Globus pallidus (tissue), 1 donor: ENCODE results near the gene CEMIP2.
"Not testable (repeated sequence)": the region's sequence is repeated elsewhere in the genome, so short reads cannot be mapped to it uniquely, and the experiment has no call there.

Experiments
- DNase-seq: peaks from one replicate; pipeline ENCODE4 v3.0.0-alpha.2; 2015; ENCODE audit warnings: low spot score

CEMIP2 gene

GRCh38 chr9:71678999-71679398, 89.3 kb downstream of the CEMIP2 start:
- DNase-seq: no peak

DNA sequence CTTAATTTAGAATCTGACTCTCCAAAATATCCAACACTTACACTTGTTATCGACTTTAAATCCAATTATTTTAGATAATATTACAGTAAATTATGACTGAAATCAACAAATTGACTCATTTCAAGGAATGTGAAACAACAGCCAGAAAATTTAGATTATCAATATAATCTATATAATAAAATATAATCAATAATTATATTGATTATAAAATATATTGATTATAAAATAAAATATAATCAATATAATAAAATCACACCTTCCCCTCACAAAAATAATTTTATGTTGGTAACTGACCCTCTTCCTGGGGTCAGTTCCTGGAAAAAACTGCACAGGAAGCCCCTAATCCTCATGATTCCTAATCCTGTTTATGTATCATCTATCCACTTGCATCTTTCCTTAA, 91.1 kb downstream of the CEMIP2 start:
- DNase-seq: no peak

DNA sequence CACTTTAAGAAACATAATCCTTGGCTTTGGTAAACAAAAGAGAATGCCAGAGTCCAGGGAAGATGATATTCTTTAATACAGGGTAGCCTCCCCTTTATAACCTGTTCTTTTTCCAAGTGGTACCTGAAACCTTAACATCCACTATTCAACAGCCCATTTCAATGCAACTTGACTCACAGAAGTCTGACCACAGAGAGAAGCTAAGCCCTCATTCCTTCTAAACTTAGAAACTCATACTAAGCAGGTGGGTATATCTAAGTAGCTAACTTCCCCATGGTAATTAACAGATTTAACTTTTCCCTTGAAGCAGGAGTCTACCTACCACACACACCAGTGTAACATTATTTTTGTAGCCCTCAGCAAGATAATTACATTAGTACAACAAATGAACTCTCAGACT, 91.9 kb downstream of the CEMIP2 start:
- DNase-seq: no peak

GRCh38 chr9:71675857-71676165, 92.5 kb downstream of the CEMIP2 start:
- no peak for DNase-seq

DNA sequence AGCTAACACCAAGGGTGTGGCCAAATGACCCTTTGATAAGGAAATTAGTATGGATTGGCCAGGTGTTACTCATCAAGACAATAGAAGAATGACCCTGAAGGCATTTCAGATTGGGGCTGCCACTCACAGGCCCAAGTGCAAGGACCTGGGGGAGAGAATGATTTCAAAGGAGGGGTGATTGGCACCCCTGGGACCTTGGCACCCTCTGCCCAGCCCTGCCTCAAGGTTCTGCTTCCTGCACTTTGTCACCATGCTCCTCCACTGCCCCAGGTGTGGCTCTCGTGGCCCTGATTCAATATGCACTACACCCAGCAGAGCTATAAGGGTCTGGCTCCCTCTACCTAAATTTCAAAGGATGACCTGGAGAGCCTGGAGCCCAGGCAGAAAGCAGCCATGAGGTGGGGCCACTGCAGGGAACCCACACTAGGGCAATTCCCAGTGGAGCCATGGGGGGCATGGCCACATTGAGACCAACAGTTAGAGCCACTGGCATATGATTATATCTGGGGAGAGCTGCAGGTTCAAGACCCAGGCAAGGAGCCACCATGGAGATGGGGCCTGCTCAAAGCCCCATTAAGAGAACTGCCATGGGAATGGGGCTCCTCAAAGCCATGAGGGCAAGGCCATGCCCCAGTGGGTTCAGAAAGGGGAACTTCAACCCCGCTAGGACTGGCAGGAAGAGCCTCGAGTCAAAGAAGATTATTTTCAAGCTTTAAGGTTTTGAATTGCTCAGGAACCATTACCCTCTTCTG, 93.0 kb downstream of the CEMIP2 start:
- DNase-seq: no peak

- no peak for DNase-seq
Measured at GRCh38 chr9:71672573-71672972, 95.7 kb downstream of the CEMIP2 start.

DNA sequence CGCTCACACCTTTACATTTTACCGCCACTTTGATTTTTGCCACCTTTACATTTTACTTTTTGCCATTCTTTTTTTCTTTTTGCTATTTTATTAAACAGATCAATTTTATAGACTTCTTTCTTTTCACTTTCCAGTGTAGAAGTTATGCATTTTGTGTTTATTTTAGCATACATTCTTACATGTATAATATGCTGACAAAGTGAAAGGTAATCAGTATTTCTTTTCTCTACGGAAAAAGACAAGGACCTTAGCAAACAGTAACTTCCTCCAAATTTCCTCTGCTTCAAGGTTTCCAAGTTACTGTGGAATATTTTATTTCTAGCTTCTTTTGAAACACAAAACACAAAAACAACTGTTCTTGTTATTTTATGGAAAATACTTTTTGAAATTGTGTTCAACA, 97.0 kb downstream of the CEMIP2 start:
- no peak for DNase-seq

DNA sequence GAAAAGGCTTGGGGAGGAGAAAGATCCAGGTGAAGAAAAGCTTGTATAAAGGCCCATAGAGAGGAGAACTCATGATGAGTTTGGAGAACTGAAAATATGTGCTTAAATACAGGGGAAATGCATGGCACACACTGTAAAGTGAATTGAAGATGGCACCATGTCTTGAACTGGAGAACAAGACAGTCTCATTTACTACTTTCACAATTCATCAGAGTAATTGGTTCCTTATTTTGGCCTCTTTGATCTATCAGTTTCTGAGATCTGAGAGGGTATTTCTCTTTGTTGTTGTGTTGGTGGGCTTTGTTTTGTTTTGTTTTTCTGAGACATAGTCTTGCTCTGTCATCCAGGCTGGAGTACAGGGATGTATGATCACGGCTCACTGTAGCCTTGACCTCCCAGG, 98.2 kb downstream of the CEMIP2 start:
- no peak for DNase-seq

- no peak for DNase-seq
Measured at GRCh38 chr9:71669284-71669995, 98.9 kb downstream of the CEMIP2 start.

DNA sequence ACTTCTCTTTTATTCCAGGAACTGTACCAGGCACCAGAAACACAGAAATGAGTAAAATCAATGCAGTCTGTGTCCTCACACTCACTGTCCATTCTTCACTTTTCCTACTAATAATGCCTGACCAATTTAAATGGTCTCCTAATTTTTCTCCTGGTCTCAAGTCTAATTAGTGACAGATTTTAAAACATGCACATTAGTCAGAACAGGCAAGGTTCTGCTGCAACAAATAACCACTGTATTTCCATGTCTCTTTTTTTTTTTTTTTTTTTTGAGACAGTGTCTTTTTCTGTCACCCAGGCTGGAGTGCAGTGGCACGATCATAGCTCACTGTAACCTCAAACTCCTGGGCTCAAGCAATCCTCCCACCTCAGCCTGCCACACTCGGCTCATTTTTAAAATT, 99.6 kb downstream of the CEMIP2 start:
- no peak for DNase-seq

DNA sequence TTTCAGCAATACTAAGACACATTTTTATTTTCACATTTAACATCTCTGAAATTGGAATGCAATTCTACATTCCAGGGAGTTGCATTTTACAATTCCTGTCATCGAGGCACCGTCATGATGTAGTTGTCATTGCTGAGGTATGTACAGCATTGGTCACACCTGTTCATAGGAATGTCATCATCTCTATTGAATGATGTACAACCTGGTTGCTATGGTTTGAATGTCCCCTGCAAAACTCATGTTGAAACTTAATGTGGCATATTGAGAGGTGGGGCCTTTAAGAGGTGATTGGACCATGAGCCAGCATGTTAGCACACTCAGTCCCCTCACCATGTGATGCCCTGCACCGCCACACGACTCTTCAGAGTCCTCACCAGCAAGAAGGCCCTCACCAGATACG, 103.1 kb downstream of the CEMIP2 start:
- DNase-seq: no peak

DNA sequence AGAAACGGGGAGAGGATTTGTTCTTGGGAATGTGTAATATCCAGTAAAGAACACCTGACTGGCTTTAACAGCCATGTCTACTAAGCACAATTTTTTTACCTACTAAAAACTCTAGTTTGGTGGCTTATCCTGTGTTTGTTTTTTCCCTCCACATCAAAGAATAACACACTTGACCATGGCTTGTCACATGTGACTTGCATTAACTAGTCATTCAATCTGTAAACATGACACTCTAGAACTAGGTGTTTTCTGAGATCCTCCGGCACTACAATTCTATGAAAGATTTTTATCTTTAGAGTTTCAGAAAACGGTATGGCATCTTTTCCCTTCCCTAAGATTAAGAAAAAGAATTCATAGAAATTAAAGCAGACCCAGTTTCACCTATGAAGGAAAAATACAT, 103.7 kb downstream of the CEMIP2 start:
- no peak for DNase-seq

- DNase-seq: no peak
Measured at GRCh38 chr9:71663931-71664459, 104.3 kb downstream of the CEMIP2 start.

- DNase-seq: no peak
Measured at GRCh38 chr9:71663216-71663615, 105.1 kb downstream of the CEMIP2 start.

DNA sequence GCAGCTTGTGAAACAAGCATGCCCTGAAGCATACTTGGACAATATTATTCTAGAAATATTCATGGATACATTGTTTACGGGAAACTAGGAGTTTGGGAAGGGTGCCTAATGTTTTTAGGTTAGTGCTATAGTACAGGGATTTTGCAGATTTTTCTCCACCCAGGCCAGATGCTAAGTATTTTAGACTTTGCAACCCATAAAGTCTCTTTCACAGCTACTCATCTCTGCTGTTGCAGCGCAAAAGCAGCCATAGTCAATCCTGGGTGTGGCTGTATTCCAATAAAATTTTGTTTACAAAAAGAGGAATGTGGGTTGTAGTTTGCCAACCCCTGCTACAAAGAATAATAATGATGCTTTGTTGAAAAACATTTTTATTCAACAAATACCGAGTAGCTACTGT, 106.2 kb downstream of the CEMIP2 start:
- no peak for DNase-seq

GRCh38 chr9:71657276-71657675, 111.0 kb downstream of the CEMIP2 start:
- DNase-seq: not testable (repeated sequence)

- DNase-seq: no peak
Measured at GRCh38 chr9:71656496-71656895, 111.8 kb downstream of the CEMIP2 start.

GRCh38 chr9:71655778-71656177, 112.5 kb downstream of the CEMIP2 start:
- DNase-seq: no peak

DNA sequence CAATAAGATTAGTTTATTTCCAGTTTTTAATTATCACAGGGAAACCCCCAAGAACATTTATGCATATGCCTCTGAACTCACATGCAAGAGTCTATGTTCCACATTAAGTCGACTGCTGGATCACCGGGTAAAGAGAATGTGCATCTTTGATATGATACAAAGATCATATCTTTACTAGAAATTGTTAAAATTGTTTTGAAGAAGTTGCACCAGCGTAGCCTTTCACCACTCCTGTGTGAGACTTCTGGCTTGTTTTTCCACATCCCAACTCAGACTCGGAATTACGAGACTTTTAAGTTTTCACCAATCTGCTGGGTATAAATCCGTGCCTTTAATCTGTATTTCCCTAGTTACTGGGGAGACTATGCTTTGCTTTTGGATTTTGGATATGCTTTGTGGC, 113.2 kb downstream of the CEMIP2 start:
- no peak for DNase-seq

GRCh38 chr9:71652480-71652879, 115.8 kb downstream of the CEMIP2 start:
- DNase-seq: no peak

DNA sequence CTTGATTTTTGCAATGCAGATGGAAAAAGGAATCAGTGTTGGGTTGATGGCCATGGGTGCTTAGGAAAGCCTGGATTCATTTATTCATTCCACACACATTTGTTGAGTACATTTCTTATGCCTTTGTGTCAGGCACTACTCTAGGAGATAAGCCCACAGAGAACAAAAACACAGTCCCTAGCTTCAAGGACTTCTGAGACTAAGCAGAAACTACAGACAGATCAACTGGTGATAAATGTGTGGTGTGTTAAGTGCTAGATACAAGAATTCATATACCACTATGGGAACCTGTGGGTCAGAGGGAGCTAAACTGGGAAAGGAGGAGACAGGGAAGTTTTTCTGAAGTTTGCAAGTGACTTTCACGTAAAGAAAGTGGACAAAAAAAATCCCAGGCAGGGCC, 119.9 kb downstream of the CEMIP2 start:
- no peak for DNase-seq

DNA sequence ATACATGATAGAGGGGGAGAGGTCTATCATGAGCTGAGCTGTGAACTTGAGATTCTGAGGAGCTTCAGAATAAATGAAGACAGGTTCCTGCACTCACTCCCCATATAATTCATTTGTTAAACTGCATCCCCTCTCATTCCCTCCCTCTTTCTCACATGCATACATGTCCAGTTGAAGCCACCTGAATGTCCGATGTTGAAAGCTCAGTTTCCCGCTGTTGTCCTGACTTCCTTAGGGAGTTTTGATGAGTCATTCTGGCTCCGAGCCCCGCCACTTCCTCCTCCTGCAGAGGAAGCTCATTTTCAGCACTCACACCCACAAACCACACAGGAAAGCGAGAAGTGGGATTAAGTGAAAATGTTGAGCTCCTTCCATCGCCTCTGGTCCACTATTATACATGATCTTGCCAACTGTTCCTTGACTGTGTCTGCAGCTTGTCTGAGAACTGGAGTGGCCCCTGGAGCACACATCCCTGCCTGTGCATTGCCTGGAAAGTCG, 121.2 kb downstream of the CEMIP2 start:
- DNase-seq: peak; percentile 55

DNA sequence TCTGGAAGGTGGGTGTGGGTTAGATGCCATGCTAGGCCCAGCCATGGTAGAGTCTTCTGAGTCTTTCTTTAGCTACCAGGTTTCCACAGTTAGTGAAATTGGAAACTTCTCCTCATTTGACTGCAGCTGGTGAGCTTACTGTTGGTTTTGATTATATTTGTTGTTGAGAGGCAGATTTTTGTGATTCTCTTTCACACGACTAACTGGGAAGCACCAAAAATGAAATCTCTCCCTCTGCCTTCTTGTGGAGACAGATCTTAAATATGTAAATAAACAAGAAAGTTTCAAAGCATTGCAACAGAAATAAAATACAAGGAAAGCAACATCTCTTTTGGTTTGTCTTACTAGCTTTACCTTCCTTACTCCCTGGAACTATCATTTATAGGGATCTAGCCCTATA, 122.2 kb downstream of the CEMIP2 start:
- DNase-seq: no peak
